Measurements from ENCODE around the gene ACKR1. TPM values are rescaled to one million over a fixed set of nuclear protein-coding genes. Genes with fewer than 3 reads are reported as not detected.

ACKR1 gene
- total RNA-seq, 6 donors from 2014 or later = 2.1 to 133 (median 38.4) TPM

DNA sequence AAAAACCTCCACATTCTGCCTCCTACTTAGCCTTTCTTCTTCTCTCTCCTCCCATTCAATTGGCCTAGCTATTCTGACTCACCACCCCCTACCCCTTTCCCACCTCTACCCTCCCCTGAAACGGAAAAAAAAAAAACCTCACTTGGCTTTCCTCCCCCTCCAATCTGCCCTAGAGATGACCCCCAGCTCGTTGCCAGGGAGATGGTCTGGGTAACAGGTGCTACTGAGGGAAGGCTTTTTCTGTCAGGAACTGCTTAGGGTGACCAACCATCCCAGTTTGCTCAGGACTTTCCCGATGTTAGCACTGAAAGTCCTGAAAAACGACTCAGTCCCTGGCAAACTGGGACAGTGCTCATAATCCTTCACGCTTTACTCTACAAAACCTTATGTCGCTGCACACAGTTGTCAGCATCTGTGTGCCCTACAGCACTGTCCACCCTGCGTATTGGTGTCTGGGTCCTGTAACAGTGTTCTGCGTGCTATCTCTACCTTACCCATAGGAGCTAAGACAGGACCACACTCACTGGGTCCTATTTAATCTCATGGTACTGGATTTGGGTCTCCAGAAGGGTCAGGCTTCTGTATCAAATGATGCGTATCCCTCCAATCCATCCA lies 41.0 kb upstream of the ACKR1 start:
- DNase-seq (no peak), ATAC-seq (ENCODE audit: low FRiP score in 2 of 2) (no peak)
- Histone ChIP-seq H3K36me3 (no peaks in the 10 kb centered on the region), H3K27me3 (no peaks in the 10 kb centered on the region), H3K27ac (no peak overlapping the region), H3K4me1 (peaks cover 5 to 8% (median 7%) of the 10 kb centered on the region in 4 donors), H3K4me3 (no peak overlapping the region), H3K9me3 (no peaks in the 10 kb centered on the region)
- TF ChIP-seq POLR2AphosphoS5 (IDR thresholded peaks at IDR 0.05) (no peak), POLR2A (IDR thresholded peaks at IDR 0.05) (no peak), EP300 (IDR thresholded peaks at IDR 0.05) (no peak)
- TF ChIP-seq, protein P1, sequence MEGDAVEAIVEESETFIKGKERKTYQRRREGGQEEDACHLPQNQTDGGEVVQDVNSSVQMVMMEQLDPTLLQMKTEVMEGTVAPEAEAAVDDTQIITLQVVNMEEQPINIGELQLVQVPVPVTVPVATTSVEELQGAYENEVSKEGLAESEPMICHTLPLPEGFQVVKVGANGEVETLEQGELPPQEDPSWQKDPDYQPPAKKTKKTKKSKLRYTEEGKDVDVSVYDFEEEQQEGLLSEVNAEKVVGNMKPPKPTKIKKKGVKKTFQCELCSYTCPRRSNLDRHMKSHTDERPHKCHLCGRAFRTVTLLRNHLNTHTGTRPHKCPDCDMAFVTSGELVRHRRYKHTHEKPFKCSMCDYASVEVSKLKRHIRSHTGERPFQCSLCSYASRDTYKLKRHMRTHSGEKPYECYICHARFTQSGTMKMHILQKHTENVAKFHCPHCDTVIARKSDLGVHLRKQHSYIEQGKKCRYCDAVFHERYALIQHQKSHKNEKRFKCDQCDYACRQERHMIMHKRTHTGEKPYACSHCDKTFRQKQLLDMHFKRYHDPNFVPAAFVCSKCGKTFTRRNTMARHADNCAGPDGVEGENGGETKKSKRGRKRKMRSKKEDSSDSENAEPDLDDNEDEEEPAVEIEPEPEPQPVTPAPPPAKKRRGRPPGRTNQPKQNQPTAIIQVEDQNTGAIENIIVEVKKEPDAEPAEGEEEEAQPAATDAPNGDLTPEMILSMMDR (IDR thresholded peaks at IDR 0.05) = no peak
- WGBS, 2 donors = 62 to 70% methylated on average over 9 of the region's 9 CpGs

DNA sequence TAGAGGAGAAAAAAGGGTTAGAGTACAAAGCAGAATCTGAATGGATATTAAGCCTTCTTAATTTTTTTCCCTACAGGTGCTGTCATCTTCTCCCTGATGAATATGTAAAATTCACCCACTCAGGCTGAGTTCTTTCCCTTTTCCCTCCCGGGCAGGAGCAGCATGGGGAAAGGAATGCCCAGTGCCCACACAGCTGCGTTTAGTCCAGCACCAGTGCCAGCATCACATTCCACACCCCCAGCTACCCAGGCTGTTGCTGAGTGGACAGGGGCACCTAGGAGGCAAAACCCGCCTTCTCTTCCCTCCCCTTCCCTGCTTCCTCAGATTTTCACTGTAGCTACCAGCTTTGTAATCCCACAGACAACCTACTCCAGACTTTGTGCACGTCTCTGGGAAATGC lies 36.6 kb upstream of the ACKR1 start:
- TF ChIP-seq, protein P1 (IDR thresholded peaks at IDR 0.05) = no peak
- TF ChIP-seq POLR2AphosphoS5 (IDR thresholded peaks at IDR 0.05) (no peak), POLR2A (IDR thresholded peaks at IDR 0.05) (no peak), EP300 (IDR thresholded peaks at IDR 0.05) (no peak)
- Histone ChIP-seq H3K4me1 (peaks cover 14 to 21% (median 16%) of the 10 kb centered on the region in 4 donors), H3K4me3 (no peak overlapping the region), H3K27me3 (peaks cover 0 to 25% (median 16%) of the 10 kb centered on the region in 4 donors), H3K9me3 (no peaks in the 10 kb centered on the region), H3K27ac (no peak overlapping the region), H3K36me3 (no peaks in the 10 kb centered on the region)
- 48 to 59% methylated on average over 4 of the region's 4 CpGs for WGBS, 2 donors
- ATAC-seq (ENCODE audit: low FRiP score in 2 of 2) = no peak
- DNase-seq = no peak

DNA sequence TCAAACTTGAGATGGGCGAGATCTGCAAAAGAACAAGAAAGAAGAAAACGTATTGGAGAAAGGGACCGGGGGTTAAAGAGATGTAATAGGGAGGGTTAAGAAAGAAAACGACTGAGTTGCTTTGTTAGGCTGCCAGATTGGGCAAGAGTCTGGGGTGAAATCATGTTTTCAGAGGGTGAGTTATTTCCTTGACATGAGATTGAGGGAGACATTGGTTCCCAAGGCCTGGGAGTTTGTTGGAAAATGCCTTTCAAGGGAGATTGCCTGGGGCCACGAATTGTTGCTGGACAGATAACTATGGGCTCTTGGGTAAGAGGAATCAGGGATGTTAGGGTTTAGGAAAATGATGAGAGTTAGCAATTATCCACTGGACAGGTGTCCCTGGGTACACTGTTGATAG lies 34.0 kb upstream of the ACKR1 start:
- 73 to 78% methylated on average over 5 of the region's 5 CpGs for WGBS, 2 donors
- Histone ChIP-seq H3K36me3 (no peaks in the 10 kb centered on the region), H3K9me3 (no peaks in the 10 kb centered on the region), H3K27ac (no peak overlapping the region), H3K27me3 (peaks cover 0 to 25% (median 18%) of the 10 kb centered on the region in 4 donors), H3K4me1 (peaks cover 14 to 21% (median 16%) of the 10 kb centered on the region in 4 donors), H3K4me3 (no peak overlapping the region)
- TF ChIP-seq, protein P1 (IDR thresholded peaks at IDR 0.05) = no peak
- no peak for TF ChIP-seq EP300 (IDR thresholded peaks at IDR 0.05)
- TF ChIP-seq POLR2AphosphoS5 (IDR thresholded peaks at IDR 0.05) = no peak
- TF ChIP-seq POLR2A (IDR thresholded peaks at IDR 0.05) = no peak
- peak in 1 of 2 donors; percentile 32 for ATAC-seq (ENCODE audit: low FRiP score in 2 of 2)
- no peak for DNase-seq

DNA sequence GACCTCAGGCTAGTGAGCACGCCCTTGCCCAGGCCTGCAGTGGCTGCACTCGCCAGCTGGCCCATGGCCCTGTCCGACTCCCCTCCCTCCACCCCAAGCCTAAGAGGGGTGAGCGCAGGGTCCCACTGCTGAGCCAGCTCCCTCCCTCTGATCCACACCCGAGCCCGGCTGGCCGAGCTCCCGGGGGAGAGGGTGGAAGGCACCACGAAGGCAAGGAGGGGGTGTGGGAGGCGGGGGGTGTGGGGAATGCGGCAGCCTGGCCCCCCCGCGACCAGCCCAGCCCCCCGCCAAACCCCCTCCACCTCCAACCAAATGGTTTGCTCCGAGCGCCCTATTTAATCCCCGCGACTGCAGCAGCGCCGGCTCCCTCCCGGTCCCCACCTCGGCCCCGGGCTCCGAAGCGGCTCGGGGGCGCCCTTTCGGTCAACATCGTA lies 33.4 kb upstream of the ACKR1 start, which contains the start of gene CADM3:
TSS of gene CADM3 (plus strand) at position 362 of the 434 bp plus-strand sequence. CDS start 151 bp downstream, outside the sequence.
- Histone ChIP-seq H3K36me3 (no peaks in the 10 kb centered on the region), H3K27ac (no peak within 1 kb of the TSS), H3K9me3 (no peaks in the 10 kb centered on the region), H3K4me3 (peak within 1 kb of the TSS in 3 of 4 donors; percentile 13 to 29 (median 24)), H3K27me3 (peaks cover 0 to 25% (median 18%) of the 10 kb centered on the region in 4 donors), H3K4me1 (peaks cover 14 to 21% (median 16%) of the 10 kb centered on the region in 4 donors)
- TF ChIP-seq POLR2AphosphoS5 (IDR thresholded peaks at IDR 0.05) = no peak
- TF ChIP-seq POLR2A (IDR thresholded peaks at IDR 0.05) = no peak
- TF ChIP-seq EP300 (IDR thresholded peaks at IDR 0.05) = no peak
- TF ChIP-seq, protein P1 (IDR thresholded peaks at IDR 0.05) = no peak
- peak in 1 of 2 donors; percentile 71 for ATAC-seq (ENCODE audit: low FRiP score in 2 of 2)
- DNase-seq = peak in 1 of 2 donors; percentile 76
- 10% methylated on average over 6 of the region's 29 CpGs; no CpG with 5 or more reads in 1 of the 2 donors for WGBS, 2 donors

Measured in upper lobe of left lung (tissue), 6 donors.